Endothelial cell of umbilical vein (primary cell): Measurements from ENCODE around the gene FCMR. TPM values are rescaled to one million over a fixed set of nuclear protein-coding genes. Genes with fewer than 3 reads are reported as not detected.

Experiments used
- BruUV-seq: library from RNA; stranded (reverse); fragments of 400-500 nt; replicated peaks from 2 replicates; lab custom pipeline; 2021; lab: Mats Ljungman, UMichigan
- CTCF ChIA-PET: fragments of 300-600, 350-600 bp; sonication (Branson Sonifier 250); formaldehyde crosslinking; loops from one replicate; lab custom pipeline; 2021; ENCODE audit warnings: antibody characterized with exemption, inconsistent platforms; lab: Charles Lee
- POLR2A ChIA-PET: fragments of 300-600, 350-600 bp; sonication (Branson Sonifier 250); formaldehyde crosslinking; loops from one replicate; lab custom pipeline; 2021; ENCODE audit warnings: antibody characterized with exemption, inconsistent platforms; lab: Charles Lee
- DNase-seq: peaks from one replicate; pipeline ENCODE4 v3.0.0-alpha.2; 2011; ENCODE audit warnings: low read depth, low spot score
- FAIRE-seq: peaks from 2 replicates; lab custom pipeline; 2011; peaks lifted over from hg19 to GRCh38; lab: Jason Lieb, UNC
- H2AFZ ChIP-seq: 2 replicates; pipeline ENCODE4 v1.6.0; 2012; ENCODE audit warnings: low read depth, low read length, control low read depth, inconsistent platforms
- H3K27ac ChIP-seq: 2 replicates; pipeline ENCODE4 v1.5.1; 2011; ENCODE audit warnings: low read depth, mild to moderate bottlenecking, control low read depth, low read length, moderate library complexity; ENCODE audit not compliant: insufficient read depth
- H3K27me3 ChIP-seq, 2 experiments: 2 replicates each; pipeline versions ENCODE4 v1.6.0 to v1.6.1; 2011; ENCODE audit warnings: low read length in 2 of 2, mixed read lengths in 1 of 2; ENCODE audit not compliant: control insufficient read depth in 2 of 2, insufficient read depth in 2 of 2
- H3K36me3 ChIP-seq, 2 experiments: 2 replicates in 1 of 2; 3 replicates in 1 of 2; pipeline ENCODE4 v1.5.1; 2011; ENCODE audit warnings: low read length in 2 of 2, mild to moderate bottlenecking in 1 of 2, moderate library complexity in 1 of 2; ENCODE audit not compliant: control insufficient read depth in 2 of 2, insufficient read depth in 2 of 2; ENCODE audit errors: extremely low read depth in 1 of 2
- H3K4me1 ChIP-seq: 3 replicates; pipeline ENCODE4 v1.5.1; 2011; ENCODE audit warnings: mild to moderate bottlenecking, low read length; ENCODE audit not compliant: control insufficient read depth, insufficient read depth; ENCODE audit errors: extremely low read depth
- H3K4me2 ChIP-seq: 2 replicates; pipeline ENCODE4 v1.6.1; 2011; ENCODE audit warnings: low read length, control low read depth, mixed read lengths; ENCODE audit not compliant: insufficient read depth
- H3K4me3 ChIP-seq, 3 experiments: fragments of 200-600 bp in 1 of 3; sonication (generic), shearing (Covaris generic) in 1 of 3; replicated peaks in 1 of 3; 2 replicates each; pipeline ENCODE4 v1.5.1; 2011 to 2016; ENCODE audit warnings: control low read depth in 3 of 3, low read length in 3 of 3, mild to moderate bottlenecking in 2 of 3, inconsistent platforms in 1 of 3, low read depth in 1 of 3, moderate library complexity in 1 of 3; ENCODE audit not compliant: insufficient read depth in 1 of 3
- H3K79me2 ChIP-seq: 2 replicates; pipeline ENCODE4 v1.6.0; 2012; ENCODE audit warnings: low read length, inconsistent platforms; ENCODE audit not compliant: control insufficient read depth, insufficient read depth
- H3K9ac ChIP-seq: replicated peaks from 2 replicates; pipeline ENCODE3; 2011; ENCODE audit warnings: low read length, control low read depth; ENCODE audit not compliant: insufficient read depth; ENCODE audit errors: extremely low read depth
- H3K9me1 ChIP-seq: replicated peaks from 3 replicates; pipeline ENCODE4 v1.6.0; 2011; ENCODE audit warnings: mild to moderate bottlenecking, low read length; ENCODE audit not compliant: control insufficient read depth, insufficient read depth; ENCODE audit errors: extremely low read depth
- H3K9me3 ChIP-seq: replicated peaks from 2 replicates; pipeline ENCODE4 v1.5.1; 2012; ENCODE audit warnings: low read length, inconsistent platforms; ENCODE audit not compliant: control insufficient read depth, insufficient read depth
- H4K20me1 ChIP-seq: replicated peaks from 2 replicates; pipeline ENCODE3; 2011; ENCODE audit warnings: mild to moderate bottlenecking, low read length; ENCODE audit not compliant: control insufficient read depth, insufficient read depth; ENCODE audit errors: extremely low read depth
- CTCF ChIP-seq, 2 donors: IDR thresholded peaks; 1 replicate in 1 of 2; 2 replicates in 1 of 2; pipeline ENCODE4 v1.5.1; 2011; ENCODE audit warnings: low read length in 2 of 2, mild to moderate bottlenecking in 2 of 2, moderate library complexity in 2 of 2, control low read depth in 1 of 2, inconsistent platforms in 1 of 2, low read depth in 1 of 2; ENCODE audit not compliant: insufficient read depth in 1 of 2; ENCODE audit errors: extremely low read depth in 1 of 2
- EZH2 ChIP-seq: IDR thresholded peaks from 2 replicates; pipeline ENCODE4 v1.6.1; 2012; ENCODE audit warnings: borderline replicate concordance, low read depth, mild to moderate bottlenecking, moderate library complexity, low read length, inconsistent platforms; ENCODE audit not compliant: severe bottlenecking
- FOS ChIP-seq: IDR thresholded peaks from 2 replicates; pipeline ENCODE4 v1.6.1; 2011; ENCODE audit warnings: mild to moderate bottlenecking, low read length, moderate library complexity, borderline replicate concordance; ENCODE audit not compliant: insufficient read depth
- GATA2 ChIP-seq: IDR thresholded peaks from 2 replicates; pipeline ENCODE4 v1.7.0; 2011; ENCODE audit warnings: low read depth, mild to moderate bottlenecking, moderate library complexity, mixed read lengths, low read length; ENCODE audit not compliant: insufficient read length, insufficient read depth
- JUN ChIP-seq: IDR thresholded peaks from 2 replicates; pipeline ENCODE4 v1.6.1; 2011; ENCODE audit warnings: borderline replicate concordance, low read depth; ENCODE audit not compliant: insufficient read length, insufficient read depth
- MAX ChIP-seq: IDR thresholded peaks from 2 replicates; pipeline ENCODE4 v1.6.1; 2011; ENCODE audit not compliant: insufficient read depth, insufficient read length
- MYC ChIP-seq: IDR thresholded peaks from one replicate; pipeline ENCODE4 v1.6.1; 2011; ENCODE audit warnings: mild to moderate bottlenecking, low read depth, low read length
- POLR2A ChIP-seq: IDR thresholded peaks from 2 replicates; pipeline ENCODE4 v1.6.1; 2012; ENCODE audit warnings: low read depth, mild to moderate bottlenecking, control low read depth, low read length
- POLR2AphosphoS5 ChIP-seq: IDR thresholded peaks from 2 replicates; pipeline ENCODE4 v1.6.1; 2012; ENCODE audit warnings: low read depth, mild to moderate bottlenecking, control low read depth, low read length, moderate library complexity; ENCODE audit not compliant: insufficient read depth
- dilution Hi-C: fragments of 300-500 bp; cut with MboI; formaldehyde crosslinking; loops from one replicate; pipeline ENCODE4 v1.15.0; 2019; ENCODE audit warnings: low sequenced_read_pairs; ENCODE audit not compliant: extremely low pct_ligation_motif_present
- intact Hi-C: fragments of 100-400 bp; cut with micrococcal nuclease; formaldehyde crosslinking; loops from one replicate; pipeline ENCODE4 v1.10.0; 2022
- polyA plus RNA-seq, 4 experiments: library from polyadenylated mRNA; depleted of rRNA in 3 of 4; stranded (reverse) in 3 of 4; unstranded in 1 of 4; fragments of >200 nt; gene quantifications; 2 replicates each; pipeline versions ENCODE4 v1.2.1 to v1.2.3, GENCODE V29; 2011 to 2012; ENCODE audit warnings: missing spikeins in 1 of 4
- total RNA-seq: library from RNA; stranded (reverse); gene quantifications from 2 replicates; pipeline ENCODE4 v1.2.3, GENCODE V29; 2021

The FCMR gene
- total and polyA plus RNA-seq, 2 donors (not counting 3 experiments of a cell fraction or from before 2014, with no cell fraction given): not detected

- no TSS peak for BruUV-seq
- Histone ChIP-seq H4K20me1 (no peaks in the 10 kb centered on the region), H3K9ac (no peak overlapping the region), H3K9me3 (no peaks in the 10 kb centered on the region), H3K4me3 (no peak overlapping the region), H3K27ac (no peak overlapping the region), H3K4me2 (no peak overlapping the region), H3K79me2 (no peaks in the 10 kb centered on the region), H3K4me1 (no peaks in the 10 kb centered on the region), H3K36me3 (no peaks in the 10 kb centered on the region), H3K27me3 (peaks cover 2 to 3% of the 10 kb centered on the region in 2 experiments), H3K9me1 (no peaks in the 10 kb centered on the region), H2AFZ (no peak overlapping the region)
- DNase-seq (no peak), FAIRE-seq (no peak)
- TF ChIP-seq POLR2AphosphoS5: no peak
- no peak for TF ChIP-seq GATA2
- no peak for TF ChIP-seq POLR2A
- TF ChIP-seq EZH2: no peak
- no peak for TF ChIP-seq JUN
- no peak for TF ChIP-seq CTCF (IDR thresholded peaks at IDR 0.05; ENCODE audit: extremely low read depth in 1 of 2, insufficient read depth in 1 of 2, low read depth in 1 of 2, low read length in 2 of 2)
- TF ChIP-seq MYC: no peak
- TF ChIP-seq MAX: no peak
- TF ChIP-seq FOS: no peak
- CTCF ChIA-PET: interaction anchor here (4.2 kb wide), 1 partner anchor 9 kb away, joined by 21 read pairs; no protein-coding TSS in a partner anchor
- dilution Hi-C loops: no loop called here
- intact Hi-C loops: no loop called here
- POLR2A ChIA-PET: no interaction called here
Observed at GRCh38 chr1:206902702-206903101, 19.0 kb downstream of the FCMR start.
